Measurements from ENCODE around the gene DPY19L2. TPM values are rescaled to one million over a fixed set of nuclear protein-coding genes. Genes with fewer than 3 reads are reported as not detected.
"Not testable (repeated sequence)": the region's sequence is repeated elsewhere in the genome, so short reads cannot be mapped to it uniquely, and the experiment has no call there.

The DPY19L2 gene
- total RNA-seq, 1 donor from 2014 or later = 7.3 TPM

- not testable (repeated sequence) for H3K36me3 ChIP-seq (ENCODE audit: insufficient read depth, low read length); H3K4me1 Mint-ChIP-seq (ENCODE audit: low read depth, unreplicated experiment); H3K36me3 Mint-ChIP-seq (ENCODE audit: low read depth, unreplicated experiment); DNase-seq (ENCODE audit: low read depth); H3K9me3 ChIP-seq (ENCODE audit: insufficient read depth, low read depth, low read length); H3K27me3 Mint-ChIP-seq (ENCODE audit: low read depth, unreplicated experiment); H3K27ac Mint-ChIP-seq (ENCODE audit: unreplicated experiment); H3K9me3 Mint-ChIP-seq (ENCODE audit: unreplicated experiment); H3K4me3 Mint-ChIP-seq (ENCODE audit: unreplicated experiment); H4K20me1 ChIP-seq (ENCODE audit: insufficient read depth, low read length); H2AFZ ChIP-seq (ENCODE audit: low read depth, low read length); H3K4me1 ChIP-seq (ENCODE audit: insufficient read depth, low read length); H3K27ac ChIP-seq (ENCODE audit: low read depth, low read length); H3K79me2 ChIP-seq (ENCODE audit: insufficient read depth, low read length); FAIRE-seq; H3K9ac ChIP-seq (ENCODE audit: low read length); H3K27me3 ChIP-seq (ENCODE audit: insufficient read depth, low read length); H3K4me2 ChIP-seq (ENCODE audit: low read length); H3K4me3 ChIP-seq (ENCODE audit: insufficient read depth, low read depth, low read length)
Measured at GRCh38 chr12:63712979-63713680, 44.8 kb upstream of the DPY19L2 start.

- H3K27me3 Mint-ChIP-seq (ENCODE audit: low read depth, unreplicated experiment); H3K4me1 Mint-ChIP-seq (ENCODE audit: low read depth, unreplicated experiment); DNase-seq (ENCODE audit: low read depth); H3K79me2 ChIP-seq (ENCODE audit: insufficient read depth, low read length); H3K9me3 ChIP-seq (ENCODE audit: insufficient read depth, low read depth, low read length); H3K36me3 ChIP-seq (ENCODE audit: insufficient read depth, low read length); H3K36me3 Mint-ChIP-seq (ENCODE audit: low read depth, unreplicated experiment); H3K9me3 Mint-ChIP-seq (ENCODE audit: unreplicated experiment); H3K27ac ChIP-seq (ENCODE audit: low read depth, low read length); H3K4me3 ChIP-seq (ENCODE audit: insufficient read depth, low read depth, low read length); H3K9ac ChIP-seq (ENCODE audit: low read length); H3K4me2 ChIP-seq (ENCODE audit: low read length); H3K4me3 Mint-ChIP-seq (ENCODE audit: unreplicated experiment); H3K27ac Mint-ChIP-seq (ENCODE audit: unreplicated experiment); H4K20me1 ChIP-seq (ENCODE audit: insufficient read depth, low read length); H3K4me1 ChIP-seq (ENCODE audit: insufficient read depth, low read length); H2AFZ ChIP-seq (ENCODE audit: low read depth, low read length); FAIRE-seq; H3K27me3 ChIP-seq (ENCODE audit: insufficient read depth, low read length): not testable (repeated sequence)
Measured at GRCh38 chr12:63712376-63712974, 44.2 kb upstream of the DPY19L2 start.

GRCh38 chr12:63711339-63711738, 43.0 kb upstream of the DPY19L2 start:
- H3K79me2 ChIP-seq (ENCODE audit: insufficient read depth, low read length); H3K27me3 ChIP-seq (ENCODE audit: insufficient read depth, low read length); H3K4me3 ChIP-seq (ENCODE audit: insufficient read depth, low read depth, low read length); H3K4me1 Mint-ChIP-seq (ENCODE audit: low read depth, unreplicated experiment); H3K9me3 Mint-ChIP-seq (ENCODE audit: unreplicated experiment); H3K4me3 Mint-ChIP-seq (ENCODE audit: unreplicated experiment); FAIRE-seq; H3K27ac Mint-ChIP-seq (ENCODE audit: unreplicated experiment); H3K9ac ChIP-seq (ENCODE audit: low read length); H3K27ac ChIP-seq (ENCODE audit: low read depth, low read length); H3K36me3 ChIP-seq (ENCODE audit: insufficient read depth, low read length); H3K9me3 ChIP-seq (ENCODE audit: insufficient read depth, low read depth, low read length); H4K20me1 ChIP-seq (ENCODE audit: insufficient read depth, low read length); H3K4me1 ChIP-seq (ENCODE audit: insufficient read depth, low read length); H3K27me3 Mint-ChIP-seq (ENCODE audit: low read depth, unreplicated experiment); H2AFZ ChIP-seq (ENCODE audit: low read depth, low read length); H3K36me3 Mint-ChIP-seq (ENCODE audit: low read depth, unreplicated experiment): not testable (repeated sequence)
- peak; percentile 6 for DNase-seq (ENCODE audit: low read depth)
- H3K4me2 ChIP-seq (ENCODE audit: low read length) = peak overlapping the region; percentile 0

GRCh38 chr12:63706336-63706735, 38.0 kb upstream of the DPY19L2 start:
- H2AFZ ChIP-seq (ENCODE audit: low read depth, low read length) = no peak overlapping the region
- TF ChIP-seq CTCF (IDR thresholded peaks at IDR 0.05; ENCODE audit: insufficient read depth, low read depth, low read length) (no peak), EZH2 (IDR thresholded peaks at IDR 0.05; ENCODE audit: insufficient read depth, low read length) (no peak)
- H3K9ac ChIP-seq (ENCODE audit: low read length) = no peak overlapping the region
- Mint-ChIP-seq H3K27me3 (ENCODE audit: low read depth, unreplicated experiment) (no peaks in the 10 kb centered on the region), H3K36me3 (ENCODE audit: low read depth, unreplicated experiment) (no peaks in the 10 kb centered on the region), H3K4me1 (ENCODE audit: low read depth, unreplicated experiment) (no peaks in the 10 kb centered on the region), H3K9me3 (ENCODE audit: unreplicated experiment) (no peaks in the 10 kb centered on the region), H3K4me3 (ENCODE audit: unreplicated experiment) (no peak overlapping the region), H3K27ac (ENCODE audit: unreplicated experiment) (no peak overlapping the region)
- no peaks in the 10 kb centered on the region for H3K27me3 ChIP-seq (ENCODE audit: insufficient read depth, low read length)
- no peak overlapping the region for H3K4me3 ChIP-seq (ENCODE audit: insufficient read depth, low read depth, low read length)
- H3K4me1 ChIP-seq (ENCODE audit: insufficient read depth, low read length) = no peaks in the 10 kb centered on the region
- H4K20me1 ChIP-seq (ENCODE audit: insufficient read depth, low read length) = no peaks in the 10 kb centered on the region
- no peaks in the 10 kb centered on the region for H3K36me3 ChIP-seq (ENCODE audit: insufficient read depth, low read length)
- no peak overlapping the region for H3K4me2 ChIP-seq (ENCODE audit: low read length)
- DNase-seq (ENCODE audit: low read depth) = no peak
- H3K9me3 ChIP-seq (ENCODE audit: insufficient read depth, low read depth, low read length) = no peaks in the 10 kb centered on the region
- no peak overlapping the region for H3K27ac ChIP-seq (ENCODE audit: low read depth, low read length)
- no peak for FAIRE-seq
- H3K79me2 ChIP-seq (ENCODE audit: insufficient read depth, low read length) = no peaks in the 10 kb centered on the region

- not testable (repeated sequence) for H3K79me2 ChIP-seq (ENCODE audit: insufficient read depth, low read length); H3K27me3 ChIP-seq (ENCODE audit: insufficient read depth, low read length); H3K36me3 Mint-ChIP-seq (ENCODE audit: low read depth, unreplicated experiment); H3K9me3 ChIP-seq (ENCODE audit: insufficient read depth, low read depth, low read length); H3K4me3 Mint-ChIP-seq (ENCODE audit: unreplicated experiment); H3K36me3 ChIP-seq (ENCODE audit: insufficient read depth, low read length); H3K4me2 ChIP-seq (ENCODE audit: low read length); H3K4me3 ChIP-seq (ENCODE audit: insufficient read depth, low read depth, low read length); H3K4me1 Mint-ChIP-seq (ENCODE audit: low read depth, unreplicated experiment); H3K9ac ChIP-seq (ENCODE audit: low read length); H3K27ac ChIP-seq (ENCODE audit: low read depth, low read length); H4K20me1 ChIP-seq (ENCODE audit: insufficient read depth, low read length); DNase-seq (ENCODE audit: low read depth); H3K9me3 Mint-ChIP-seq (ENCODE audit: unreplicated experiment); FAIRE-seq; H2AFZ ChIP-seq (ENCODE audit: low read depth, low read length); H3K4me1 ChIP-seq (ENCODE audit: insufficient read depth, low read length); H3K27me3 Mint-ChIP-seq (ENCODE audit: low read depth, unreplicated experiment); H3K27ac Mint-ChIP-seq (ENCODE audit: unreplicated experiment)
Measured at GRCh38 chr12:63699678-63700382, 31.5 kb upstream of the DPY19L2 start.
